Measurements from ENCODE around the gene ASCC1. TPM values are rescaled to one million over a fixed set of nuclear protein-coding genes. Genes with fewer than 3 reads are reported as not detected.
"Not testable (repeated sequence)": the region's sequence is repeated elsewhere in the genome, so short reads cannot be mapped to it uniquely, and the experiment has no call there.

Gene ASCC1
- total and polyA plus RNA-seq, 2 donors (not counting 1 experiment from before 2014, with no cell fraction given): 40.2 to 42.1 TPM

DNA sequence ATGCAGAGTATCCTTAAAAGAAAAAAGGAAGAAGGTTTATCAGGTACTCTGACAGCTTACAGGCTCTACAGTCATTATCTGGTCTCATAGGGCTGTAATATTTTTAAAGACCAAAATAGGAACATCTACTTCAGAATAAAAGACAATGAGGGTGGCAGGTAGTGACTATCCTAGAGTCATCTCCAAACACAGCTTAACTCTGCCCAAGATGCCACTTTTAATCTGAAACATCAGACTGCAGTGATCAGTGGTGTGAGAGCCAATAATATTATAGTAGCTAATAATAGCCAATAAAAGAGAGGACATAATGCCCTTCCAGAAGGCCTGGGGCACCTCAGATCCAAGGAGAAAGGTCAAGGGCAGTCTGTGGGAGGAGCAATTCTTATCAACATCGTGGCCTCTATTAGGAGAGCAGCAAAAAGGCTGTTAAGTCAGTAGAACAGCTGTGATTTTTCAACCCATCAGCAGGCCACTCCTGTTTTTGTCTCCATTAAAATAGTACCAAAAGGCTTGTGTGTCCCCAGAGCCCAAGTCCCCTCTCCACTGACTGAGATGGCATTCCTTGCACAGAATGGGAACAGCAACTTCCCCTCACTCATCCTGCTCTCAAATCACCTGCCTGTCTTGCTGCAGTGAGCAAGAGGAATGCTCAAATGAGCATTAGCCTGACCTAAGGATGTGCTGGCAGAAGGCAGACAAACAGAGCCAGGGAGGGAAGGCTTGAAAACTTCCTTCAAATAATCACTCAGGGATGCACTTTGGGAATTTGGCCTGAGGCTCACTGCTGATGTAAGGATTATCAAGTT, 107.0 kb downstream of the ASCC1 start:
- H4K20me1 ChIP-seq (ENCODE audit: control insufficient read depth, extremely low read depth, insufficient read depth, low read length): no peaks in the 10 kb centered on the region
- H3K36me3 ChIP-seq (ENCODE audit: control insufficient read depth, insufficient read depth, low read length): no peaks in the 10 kb centered on the region
- H3K9ac ChIP-seq (ENCODE audit: insufficient read depth, low read length): no peak overlapping the region
- H3K27ac ChIP-seq (ENCODE audit: insufficient read depth, low read length): no peak overlapping the region
- H2AFZ ChIP-seq (ENCODE audit: low read length): no peak overlapping the region
- H3K4me3 ChIP-seq (replicated peaks in 1 of 4; ENCODE audit: control extremely low read depth in 1 of 4, insufficient read depth in 1 of 4, low read depth in 3 of 4, low read length in 4 of 4): no peak overlapping the region
- H3K9me3 ChIP-seq (ENCODE audit: control insufficient read depth, insufficient read depth, low read depth, low read length): no peaks in the 10 kb centered on the region
- no peak for TF ChIP-seq CTCF (conservative IDR thresholded peaks at IDR 0.05 in 1 of 2, IDR thresholded peaks at IDR 0.05 in 1 of 2; ENCODE audit: low read depth in 1 of 2, low read length in 2 of 2)
- no peak for TF ChIP-seq EZH2 (IDR thresholded peaks at IDR 0.05; ENCODE audit: low read length, missing control alignments)
- H3K27me3 ChIP-seq (ENCODE audit: control insufficient read depth, insufficient read depth, low read length): no peaks in the 10 kb centered on the region
- H3K79me2 ChIP-seq (ENCODE audit: control insufficient read depth, insufficient read depth, low read length): no peaks in the 10 kb centered on the region
- H3K4me1 ChIP-seq (ENCODE audit: control insufficient read depth, extremely low read depth, insufficient read depth, low read length): no peaks in the 10 kb centered on the region
- no peak overlapping the region for H3K4me2 ChIP-seq (ENCODE audit: extremely low read depth, insufficient read depth, low read length)
- DNase-seq (ENCODE audit: low read depth in 2 of 2): no peak

- not testable (repeated sequence) for DNase-seq (ENCODE audit: low read depth in 2 of 2); H3K27ac ChIP-seq (ENCODE audit: insufficient read depth, low read length); H3K4me3 ChIP-seq (replicated peaks in 1 of 4; ENCODE audit: control extremely low read depth in 1 of 4, insufficient read depth in 1 of 4, low read depth in 3 of 4, low read length in 4 of 4); H3K27me3 ChIP-seq (ENCODE audit: control insufficient read depth, insufficient read depth, low read length); H4K20me1 ChIP-seq (ENCODE audit: control insufficient read depth, extremely low read depth, insufficient read depth, low read length); H2AFZ ChIP-seq (ENCODE audit: low read length); H3K4me1 ChIP-seq (ENCODE audit: control insufficient read depth, extremely low read depth, insufficient read depth, low read length); H3K9ac ChIP-seq (ENCODE audit: insufficient read depth, low read length); H3K9me3 ChIP-seq (ENCODE audit: control insufficient read depth, insufficient read depth, low read depth, low read length); H3K79me2 ChIP-seq (ENCODE audit: control insufficient read depth, insufficient read depth, low read length); H3K36me3 ChIP-seq (ENCODE audit: control insufficient read depth, insufficient read depth, low read length); H3K4me2 ChIP-seq (ENCODE audit: extremely low read depth, insufficient read depth, low read length)
Measured at GRCh38 chr10:72108004-72108370, 108.1 kb downstream of the ASCC1 start.

DNA sequence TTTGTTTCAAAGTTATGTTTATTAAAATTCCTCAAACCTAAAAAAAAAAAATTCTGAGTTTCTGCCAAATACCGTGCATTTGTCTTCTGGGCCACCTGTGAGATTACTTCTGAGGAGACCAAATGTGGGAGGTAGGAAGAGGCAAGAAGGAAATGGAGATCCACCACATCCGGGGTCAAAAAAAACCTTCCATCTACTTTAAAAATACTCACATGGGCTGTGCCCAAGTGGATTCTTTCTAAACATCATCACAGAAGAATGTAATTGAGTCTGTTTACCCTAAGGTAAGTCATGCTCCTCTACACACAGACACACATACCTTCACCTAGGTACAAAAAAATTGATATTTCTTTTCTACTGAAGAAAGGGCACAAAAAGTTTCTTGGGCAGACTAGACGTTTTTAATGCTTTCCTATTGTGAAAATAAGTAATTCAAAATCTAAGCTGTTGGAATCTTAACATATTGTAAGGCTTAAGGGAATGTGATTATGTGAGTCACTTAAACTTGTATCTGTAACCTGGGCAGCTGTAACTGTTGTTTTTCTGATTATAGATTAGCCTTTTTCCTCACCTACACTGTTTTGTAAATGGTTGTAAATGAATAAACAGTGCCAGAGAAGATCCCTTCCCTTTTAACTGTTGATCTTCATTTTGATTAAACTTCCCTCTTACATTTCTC, 108.6 kb downstream of the ASCC1 start:
- no peaks in the 10 kb centered on the region for H3K27me3 ChIP-seq (ENCODE audit: control insufficient read depth, insufficient read depth, low read length)
- TF ChIP-seq EZH2 (IDR thresholded peaks at IDR 0.05; ENCODE audit: low read length, missing control alignments) (no peak), CTCF (conservative IDR thresholded peaks at IDR 0.05 in 1 of 2, IDR thresholded peaks at IDR 0.05 in 1 of 2; ENCODE audit: low read depth in 1 of 2, low read length in 2 of 2) (no peak)
- peak in 1 of 2 donors; percentile 27 for DNase-seq (ENCODE audit: low read depth in 2 of 2)
- H3K4me2 ChIP-seq (ENCODE audit: extremely low read depth, insufficient read depth, low read length): no peak overlapping the region
- H3K36me3 ChIP-seq (ENCODE audit: control insufficient read depth, insufficient read depth, low read length): no peaks in the 10 kb centered on the region
- H2AFZ ChIP-seq (ENCODE audit: low read length): no peak overlapping the region
- H3K27ac ChIP-seq (ENCODE audit: insufficient read depth, low read length): no peak overlapping the region
- H3K9ac ChIP-seq (ENCODE audit: insufficient read depth, low read length): no peak overlapping the region
- no peaks in the 10 kb centered on the region for H3K79me2 ChIP-seq (ENCODE audit: control insufficient read depth, insufficient read depth, low read length)
- H3K4me3 ChIP-seq (replicated peaks in 1 of 4; ENCODE audit: control extremely low read depth in 1 of 4, insufficient read depth in 1 of 4, low read depth in 3 of 4, low read length in 4 of 4): no peak overlapping the region
- H3K4me1 ChIP-seq (ENCODE audit: control insufficient read depth, extremely low read depth, insufficient read depth, low read length): no peaks in the 10 kb centered on the region
- no peaks in the 10 kb centered on the region for H4K20me1 ChIP-seq (ENCODE audit: control insufficient read depth, extremely low read depth, insufficient read depth, low read length)
- H3K9me3 ChIP-seq (ENCODE audit: control insufficient read depth, insufficient read depth, low read depth, low read length): no peaks in the 10 kb centered on the region
